HL-60 (cell line): ENCODE results near the gene BCL2L15.

Source experiments
- DNase-seq, 2 experiments: peaks; one replicate each; pipeline ENCODE4 v3.0.0-alpha.2; 2010 to 2020; ENCODE audit warnings: low read depth in 1 of 2, low spot score in 1 of 2
- H3K27ac ChIP-seq: fragments of 250-450 bp; sonication (Bioruptor Pico); replicated peaks from 2 replicates; pipeline ENCODE4 v1.5.1; 2020; ENCODE audit warnings: mild to moderate bottlenecking, moderate library complexity
- H3K27me3 ChIP-seq: fragments of 250-450 bp; sonication (Bioruptor Pico); 2 replicates; pipeline ENCODE4 v1.5.1; 2021; ENCODE audit warnings: mild to moderate bottlenecking, moderate library complexity; ENCODE audit not compliant: insufficient read depth, poor library complexity, severe bottlenecking
- H3K4me3 ChIP-seq: replicated peaks from 2 replicates; pipeline ENCODE4 v1.5.1; 2011; ENCODE audit warnings: mild to moderate bottlenecking, control low read depth, low read length; ENCODE audit not compliant: insufficient read depth
- GABPA ChIP-seq: IDR thresholded peaks from 2 replicates; pipeline ENCODE4 v1.6.1; 2012; ENCODE audit warnings: low read depth
- POLR2AphosphoS5 ChIP-seq: IDR thresholded peaks from 2 replicates; pipeline ENCODE4 v1.6.1; 2012; ENCODE audit warnings: low read depth
- SPI1 ChIP-seq: IDR thresholded peaks from 2 replicates; pipeline ENCODE4 v1.6.1; 2012; ENCODE audit warnings: low read depth, mild to moderate bottlenecking, borderline replicate concordance
- TF ChIP-seq, protein P1 (sequence below): IDR thresholded peaks from 2 replicates; pipeline ENCODE4 v1.6.1; 2012; ENCODE audit warnings: low read depth; ENCODE audit not compliant: insufficient replicate concordance
- TF ChIP-seq, protein P2 (sequence below): IDR thresholded peaks from one replicate; pipeline ENCODE4 v1.5.1; 2011; ENCODE audit warnings: low read length, control low read depth, inconsistent platforms; ENCODE audit not compliant: insufficient read depth

The BCL2L15 gene

DNA sequence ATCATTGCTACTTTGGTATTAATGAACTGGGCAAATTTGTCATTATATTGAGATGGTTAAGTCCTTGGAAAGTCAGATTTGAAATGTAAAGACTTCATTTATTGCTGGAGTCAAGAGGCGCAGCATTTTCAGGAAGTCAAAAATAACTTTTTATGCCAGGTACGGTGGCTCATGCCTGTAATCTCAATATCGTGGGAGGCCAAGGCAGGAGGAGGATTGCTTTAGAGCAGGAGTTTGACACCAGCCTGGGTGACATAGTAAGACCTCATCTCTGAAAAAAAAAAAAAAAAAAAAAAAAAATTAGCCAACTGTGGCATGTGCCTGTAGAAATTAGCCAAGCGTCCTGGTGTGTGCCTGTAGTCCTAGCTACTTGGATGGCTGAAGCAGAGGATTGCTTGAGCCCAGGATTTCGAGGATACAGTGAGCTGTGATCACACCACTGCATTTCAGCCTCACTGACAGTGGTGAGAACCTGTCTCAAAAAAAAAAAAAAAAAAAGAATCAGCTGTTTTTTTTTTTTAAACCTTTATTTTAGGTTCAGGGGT is 47.2 kb upstream of the BCL2L15 start:
- Histone ChIP-seq H3K4me3 (no peak overlapping the region), H3K27me3 (no peaks in the 10 kb centered on the region), H3K27ac (peak overlapping the region; percentile 99)
- TF ChIP-seq POLR2AphosphoS5 (no peak), SPI1 (peak; percentile 37; the same call in 1 of the 2 replicates)
- no peak for DNase-seq

DNA sequence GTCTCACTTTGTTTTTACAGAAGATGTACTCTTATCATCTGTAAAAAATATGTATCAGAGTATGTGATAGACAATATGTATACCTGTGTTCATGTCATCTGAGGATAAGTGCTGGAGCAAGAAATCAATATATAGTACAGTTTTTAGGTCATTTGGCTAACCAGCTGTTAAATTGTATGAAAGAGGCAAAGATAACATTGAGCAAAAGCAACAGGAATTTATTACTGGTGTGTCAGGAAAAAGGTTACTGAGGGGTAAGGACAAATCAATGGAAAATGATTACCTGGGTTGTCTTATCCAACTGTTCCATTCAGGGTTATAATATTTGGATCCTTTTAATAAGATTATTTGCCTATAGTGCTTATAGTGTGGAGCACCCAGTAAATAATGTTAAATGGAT is 46.6 kb upstream of the BCL2L15 start:
- peak overlapping the region; percentile 99 for H3K27ac ChIP-seq
- no peaks in the 10 kb centered on the region for H3K27me3 ChIP-seq
- no peak for DNase-seq
- H3K4me3 ChIP-seq: no peak overlapping the region
- no peak for TF ChIP-seq GABPA
- TF ChIP-seq SPI1: no peak
- TF ChIP-seq POLR2AphosphoS5: no peak
- TF ChIP-seq, protein P1, sequence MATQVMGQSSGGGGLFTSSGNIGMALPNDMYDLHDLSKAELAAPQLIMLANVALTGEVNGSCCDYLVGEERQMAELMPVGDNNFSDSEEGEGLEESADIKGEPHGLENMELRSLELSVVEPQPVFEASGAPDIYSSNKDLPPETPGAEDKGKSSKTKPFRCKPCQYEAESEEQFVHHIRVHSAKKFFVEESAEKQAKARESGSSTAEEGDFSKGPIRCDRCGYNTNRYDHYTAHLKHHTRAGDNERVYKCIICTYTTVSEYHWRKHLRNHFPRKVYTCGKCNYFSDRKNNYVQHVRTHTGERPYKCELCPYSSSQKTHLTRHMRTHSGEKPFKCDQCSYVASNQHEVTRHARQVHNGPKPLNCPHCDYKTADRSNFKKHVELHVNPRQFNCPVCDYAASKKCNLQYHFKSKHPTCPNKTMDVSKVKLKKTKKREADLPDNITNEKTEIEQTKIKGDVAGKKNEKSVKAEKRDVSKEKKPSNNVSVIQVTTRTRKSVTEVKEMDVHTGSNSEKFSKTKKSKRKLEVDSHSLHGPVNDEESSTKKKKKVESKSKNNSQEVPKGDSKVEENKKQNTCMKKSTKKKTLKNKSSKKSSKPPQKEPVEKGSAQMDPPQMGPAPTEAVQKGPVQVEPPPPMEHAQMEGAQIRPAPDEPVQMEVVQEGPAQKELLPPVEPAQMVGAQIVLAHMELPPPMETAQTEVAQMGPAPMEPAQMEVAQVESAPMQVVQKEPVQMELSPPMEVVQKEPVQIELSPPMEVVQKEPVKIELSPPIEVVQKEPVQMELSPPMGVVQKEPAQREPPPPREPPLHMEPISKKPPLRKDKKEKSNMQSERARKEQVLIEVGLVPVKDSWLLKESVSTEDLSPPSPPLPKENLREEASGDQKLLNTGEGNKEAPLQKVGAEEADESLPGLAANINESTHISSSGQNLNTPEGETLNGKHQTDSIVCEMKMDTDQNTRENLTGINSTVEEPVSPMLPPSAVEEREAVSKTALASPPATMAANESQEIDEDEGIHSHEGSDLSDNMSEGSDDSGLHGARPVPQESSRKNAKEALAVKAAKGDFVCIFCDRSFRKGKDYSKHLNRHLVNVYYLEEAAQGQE: no peak
- TF ChIP-seq, protein P2, sequence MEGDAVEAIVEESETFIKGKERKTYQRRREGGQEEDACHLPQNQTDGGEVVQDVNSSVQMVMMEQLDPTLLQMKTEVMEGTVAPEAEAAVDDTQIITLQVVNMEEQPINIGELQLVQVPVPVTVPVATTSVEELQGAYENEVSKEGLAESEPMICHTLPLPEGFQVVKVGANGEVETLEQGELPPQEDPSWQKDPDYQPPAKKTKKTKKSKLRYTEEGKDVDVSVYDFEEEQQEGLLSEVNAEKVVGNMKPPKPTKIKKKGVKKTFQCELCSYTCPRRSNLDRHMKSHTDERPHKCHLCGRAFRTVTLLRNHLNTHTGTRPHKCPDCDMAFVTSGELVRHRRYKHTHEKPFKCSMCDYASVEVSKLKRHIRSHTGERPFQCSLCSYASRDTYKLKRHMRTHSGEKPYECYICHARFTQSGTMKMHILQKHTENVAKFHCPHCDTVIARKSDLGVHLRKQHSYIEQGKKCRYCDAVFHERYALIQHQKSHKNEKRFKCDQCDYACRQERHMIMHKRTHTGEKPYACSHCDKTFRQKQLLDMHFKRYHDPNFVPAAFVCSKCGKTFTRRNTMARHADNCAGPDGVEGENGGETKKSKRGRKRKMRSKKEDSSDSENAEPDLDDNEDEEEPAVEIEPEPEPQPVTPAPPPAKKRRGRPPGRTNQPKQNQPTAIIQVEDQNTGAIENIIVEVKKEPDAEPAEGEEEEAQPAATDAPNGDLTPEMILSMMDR: no peak

DNA sequence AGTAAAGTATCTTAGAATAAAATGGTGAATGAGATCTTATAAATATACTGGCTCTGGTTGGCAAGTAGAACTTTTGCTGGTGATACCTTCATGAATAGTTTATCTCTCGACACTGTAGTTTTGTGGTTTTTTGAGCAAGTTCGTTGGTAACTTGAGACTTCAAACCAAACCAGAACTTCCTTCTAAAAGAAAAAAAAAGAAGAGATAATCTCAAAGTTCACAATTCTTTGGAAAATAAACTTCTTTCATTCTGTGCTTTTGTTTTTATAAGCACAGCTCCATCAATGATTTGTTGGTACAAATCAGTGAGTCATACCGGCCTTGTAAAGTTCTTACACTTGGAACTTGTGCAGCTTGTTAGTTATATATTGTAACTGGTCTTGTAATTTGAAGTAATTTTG is 44.1 kb upstream of the BCL2L15 start:
- Histone ChIP-seq H3K27ac (peak overlapping the region; percentile 99), H3K4me3 (peak overlapping the region; percentile 77), H3K27me3 (no peaks in the 10 kb centered on the region)
- DNase-seq: no peak
- TF ChIP-seq, protein P1: no peak
- TF ChIP-seq GABPA (no peak), SPI1 (no peak), POLR2AphosphoS5 (no peak)
- TF ChIP-seq, protein P2: no peak

DNA sequence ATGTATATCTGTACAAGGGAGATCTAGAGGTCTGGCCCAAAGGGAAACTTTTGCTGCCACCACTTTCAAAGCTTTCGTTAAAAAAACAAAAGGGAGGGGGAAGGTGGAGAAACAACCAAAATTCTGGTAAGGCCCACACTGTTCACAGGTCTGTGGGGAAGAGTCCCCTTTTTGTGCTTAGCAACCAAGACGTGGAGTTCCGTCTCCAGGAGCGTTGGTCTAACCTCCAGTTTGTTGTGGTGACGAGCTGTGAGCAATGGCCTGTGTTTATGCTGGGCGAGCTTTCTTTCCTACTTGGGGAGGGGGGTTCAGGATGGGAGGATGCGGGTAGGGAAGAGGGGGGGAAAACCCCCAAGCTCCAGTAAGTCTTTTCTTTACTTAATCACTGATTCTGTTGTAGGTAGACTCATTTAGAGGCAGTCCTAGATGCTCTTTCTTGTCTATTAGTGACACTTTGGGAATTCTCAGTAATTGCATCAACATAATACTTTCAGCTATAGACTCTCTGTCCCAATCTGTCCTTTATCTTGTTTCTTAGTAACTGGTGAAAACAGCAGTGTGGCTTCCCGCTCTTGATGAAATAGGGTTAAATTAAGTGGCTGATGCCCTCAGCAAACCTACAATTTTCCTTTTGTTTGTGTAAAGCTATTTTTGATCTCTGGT is 43.2 kb upstream of the BCL2L15 start:
- H3K27ac ChIP-seq: peak overlapping the region; percentile 99
- no peaks in the 10 kb centered on the region for H3K27me3 ChIP-seq
- no peak for TF ChIP-seq GABPA
- TF ChIP-seq, protein P1: no peak
- no peak for TF ChIP-seq SPI1
- DNase-seq: peak; percentile 62 to 85
- peak overlapping the region; percentile 77 for H3K4me3 ChIP-seq
